ENCODE data around the gene RNU5D-1. TPM values are rescaled to one million over a fixed set of nuclear protein-coding genes. Genes with fewer than 3 reads are reported as not detected.

RNU5D-1 gene
- polyA plus RNA-seq, 3 donors: not detected

GRCh38 chr1:44693159-44693558 lies 37.8 kb downstream of the RNU5D-1 start:
- no peaks in the 10 kb centered on the region for H3K9me3 Mint-ChIP-seq
- Histone ChIP-seq H3K79me2 (ENCODE audit: insufficient read depth, low read length) (no peaks in the 10 kb centered on the region), H3K9me3 (replicated peaks in 1 of 2; ENCODE audit: control insufficient read depth in 1 of 2, insufficient read depth in 1 of 2, low read length in 2 of 2) (no peaks in the 10 kb centered on the region), H3K4me3 (replicated peaks in 1 of 3; ENCODE audit: low read depth in 2 of 3, low read length in 3 of 3) (no peak overlapping the region), H3K36me3 (replicated peaks in 1 of 2; ENCODE audit: control insufficient read depth in 1 of 2, insufficient read depth in 2 of 2, low read length in 2 of 2) (no peaks in the 10 kb centered on the region), H2AFZ (ENCODE audit: insufficient read depth, low read depth, low read length, poor library complexity, severe bottlenecking) (no peak overlapping the region), H3K9ac (ENCODE audit: insufficient read depth, low read length, poor library complexity, severe bottlenecking) (no peak overlapping the region), H3K4me2 (replicated peaks; ENCODE audit: extremely low read depth, low read length, poor library complexity, severe bottlenecking) (no peak overlapping the region), H3K27ac (ENCODE audit: low read depth in 1 of 2, low read length in 2 of 2) (no peak overlapping the region), H4K20me1 (ENCODE audit: insufficient read depth, low read length) (no peaks in the 10 kb centered on the region), H3K4me1 (ENCODE audit: control insufficient read depth in 1 of 2, insufficient read depth in 2 of 2, low read length in 2 of 2) (peaks cover 21% of the 10 kb centered on the region in 2 donors), H3K27me3 (ENCODE audit: control insufficient read depth in 2 of 2, insufficient read depth in 2 of 2, low read length in 2 of 2) (peaks cover 0 to 2% of the 10 kb centered on the region in 2 donors)
- DNase-seq: no peak
- H3K4me3 Mint-ChIP-seq: no peak overlapping the region
- intact Hi-C loops (cut with micrococcal nuclease): no loop called here
- TF ChIP-seq CTCF (IDR thresholded peaks at IDR 0.05): no peak
- peaks cover 0 to 1% of the 10 kb centered on the region in 2 donors for H3K36me3 Mint-ChIP-seq
- H3K27ac Mint-ChIP-seq: no peak overlapping the region
- H3K27me3 Mint-ChIP-seq (ENCODE audit: low read depth in 3 of 3): peaks cover 13 to 18% (median 18%) of the 10 kb centered on the region in 3 donors
- H3K4me1 Mint-ChIP-seq: peaks cover 23% of the 10 kb centered on the region
- no CpG with 5 or more reads among the region's 2 CpGs for WGBS (ENCODE audit: insufficient coverage)

- H3K36me3 Mint-ChIP-seq: peaks cover 0 to 1% of the 10 kb centered on the region in 2 donors
- no peak overlapping the region for H2AFZ ChIP-seq (ENCODE audit: insufficient read depth, low read depth, low read length, poor library complexity, severe bottlenecking)
- DNase-seq: no peak
- no peaks in the 10 kb centered on the region for H3K27me3 ChIP-seq (ENCODE audit: control insufficient read depth in 2 of 2, insufficient read depth in 2 of 2, low read length in 2 of 2)
- no peaks in the 10 kb centered on the region for H3K9me3 ChIP-seq (replicated peaks in 1 of 2; ENCODE audit: control insufficient read depth in 1 of 2, insufficient read depth in 1 of 2, low read length in 2 of 2)
- TF ChIP-seq CTCF (IDR thresholded peaks at IDR 0.05): no peak
- intact Hi-C loops (cut with micrococcal nuclease): no loop called here
- H3K4me3 ChIP-seq (replicated peaks in 1 of 3; ENCODE audit: low read depth in 2 of 3, low read length in 3 of 3): no peak overlapping the region
- no peak overlapping the region for H3K9ac ChIP-seq (ENCODE audit: insufficient read depth, low read length, poor library complexity, severe bottlenecking)
- H3K4me1 ChIP-seq (ENCODE audit: control insufficient read depth in 1 of 2, insufficient read depth in 2 of 2, low read length in 2 of 2): peaks cover 18 to 20% of the 10 kb centered on the region in 2 donors
- H3K27ac ChIP-seq (ENCODE audit: low read depth in 1 of 2, low read length in 2 of 2): no peak overlapping the region
- H3K79me2 ChIP-seq (ENCODE audit: insufficient read depth, low read length): no peaks in the 10 kb centered on the region
- WGBS (ENCODE audit: insufficient coverage): 97% methylated on average over 2 of the region's 3 CpGs
- H3K36me3 ChIP-seq (replicated peaks in 1 of 2; ENCODE audit: control insufficient read depth in 1 of 2, insufficient read depth in 2 of 2, low read length in 2 of 2): no peaks in the 10 kb centered on the region
- peaks cover 21% of the 10 kb centered on the region for H3K4me1 Mint-ChIP-seq
- peaks cover 9 to 11% (median 11%) of the 10 kb centered on the region in 3 donors for H3K27me3 Mint-ChIP-seq (ENCODE audit: low read depth in 3 of 3)
- H4K20me1 ChIP-seq (ENCODE audit: insufficient read depth, low read length): no peaks in the 10 kb centered on the region
- H3K9me3 Mint-ChIP-seq: peaks cover 0 to 2% (median 0%) of the 10 kb centered on the region in 7 donors
- H3K4me3 Mint-ChIP-seq: no peak overlapping the region
- no peak overlapping the region for H3K4me2 ChIP-seq (replicated peaks; ENCODE audit: extremely low read depth, low read length, poor library complexity, severe bottlenecking)
- no peak overlapping the region for H3K27ac Mint-ChIP-seq
Observed at GRCh38 chr1:44689447-44689765, 41.6 kb downstream of the RNU5D-1 start.

All from CD14-positive monocyte (primary cell).